Adrenal gland (tissue), 12 donors: ENCODE data around the gene IMPA2. TPM values are rescaled to one million over a fixed set of nuclear protein-coding genes. Genes with fewer than 3 reads are reported as not detected.

ENCODE experiments used
- DNase-seq, 7 donors: peaks; one replicate each; pipeline ENCODE4 v3.0.0-alpha.2; 2019 to 2020
- H3K27ac ChIP-seq, 5 donors: fragments of 200-600 bp; sonication (generic) in 4 of 5; 1 replicate in 3 of 5; 2 replicates in 2 of 5; pipeline versions ENCODE4 v1.5.1 to v1.8.0; 2016 to 2020; ENCODE audit warnings: mild to moderate bottlenecking in 1 of 5
- H3K27me3 ChIP-seq: fragments of 200-600 bp; 2 replicates; pipeline ENCODE4 v1.8.0; 2021
- H3K36me3 ChIP-seq, 2 donors: fragments of 200-600 bp; replicated peaks in 1 of 2; 1 replicate in 1 of 2; 2 replicates in 1 of 2; pipeline versions ENCODE4 v1.5.1 to v1.8.0; 2018 to 2022
- H3K4me1 ChIP-seq, 2 donors: fragments of 200-600 bp; replicated peaks in 1 of 2; 1 replicate in 1 of 2; 2 replicates in 1 of 2; pipeline versions ENCODE4 v1.5.1 to v1.8.0; 2018 to 2021
- H3K4me3 ChIP-seq, 4 donors: fragments of 200-600 bp; sonication (generic) in 3 of 4; one replicate each; pipeline ENCODE4 v1.5.1; 2016 to 2018
- H3K9me3 ChIP-seq, 3 donors: fragments of 200-600 bp; sonication (generic) in 1 of 3; replicated peaks in 1 of 3; 1 replicate in 2 of 3; 2 replicates in 1 of 3; pipeline versions ENCODE4 v1.5.1 to v1.8.0; 2016 to 2021
- CTCF ChIP-seq, 6 experiments: fragments of 450-650 bp in 4 of 6; fragments of 200-600 bp in 2 of 6; sonication (generic) in 1 of 6; IDR thresholded peaks; 1 replicate in 5 of 6; 2 replicates in 1 of 6; pipeline versions ENCODE4 v1.5.1 to v1.8.0; 2016 to 2021; ENCODE audit warnings: antibody characterized with exemption in 6 of 6, mild to moderate bottlenecking in 2 of 6, moderate library complexity in 1 of 6
- POLR2A ChIP-seq, 2 donors: fragments of 450-650 bp; IDR thresholded peaks; one replicate each; pipeline ENCODE4 v1.6.1; 2017; ENCODE audit warnings: antibody characterized with exemption in 2 of 2, mild to moderate bottlenecking in 2 of 2, moderate library complexity in 1 of 2
- WGBS, 4 donors: extraction: QIAGEN DNeasy Blood & Tissue Kit in 2 of 4; methylation state at CpG; one replicate each; pipeline versions ENCODE4 v1.1.5 to v1.1.7; 2013 to 2017; 5-methylcytosine and 5-hydroxymethylcytosine counted together
- intact Hi-C, 2 donors: fragments of 100-400 bp; cut with DNase I; formaldehyde crosslinking; loops; one replicate each; pipeline versions ENCODE4 v1.14.1 to v1.15.0; 2022 to 2023
- polyA plus RNA-seq, 3 donors: library from polyadenylated mRNA; stranded (reverse); fragments of 200-250 nt in 2 of 3; fragments of 350-450 nt in 1 of 3; fragmentation: Illumina TruSeq in 1 of 3; extraction: RNeasy Lipid Tissue Mini Kit (QIAGEN cat#74804) in 1 of 3; gene quantifications; one replicate each; pipeline ENCODE4 v1.2.3, GENCODE V29; 2013 to 2014
- total RNA-seq, 9 donors: library from RNA; depleted of rRNA in 4 of 9; stranded (reverse); fragments of >200 nt in 4 of 9; fragments of 120-200 nt in 1 of 9; fragmentation: NEBNext Ultra II Directional in 1 of 9; extraction: Animal tissue kit (Norgen Biotek cat#: 25700) in 1 of 9; gene quantifications; one replicate each; pipeline versions ENCODE4 v1.1.0 to v1.2.4, GENCODE V29; 2013 to 2023
- donor health status: healthy with polysubstance abuse.
- donor health status: Bipolar disorder and iron deficiency.
- donor health status: DM: yes; HTN: yes; CAD: no.
- donor health status: DM: no; HTN: no; CAD: no.
- donor health status: DM: no; HTN: no; CAD: no.
- donor health status: DM: yes; HTN: yes; CAD: no.

The IMPA2 gene
- total and polyA plus RNA-seq, 12 donors = 7.9 to 41.3 (median 20.4) TPM

GRCh38 chr18:12056034-12056883 is 75.0 kb downstream of the IMPA2 start:
- Histone ChIP-seq H3K9me3 (no peaks in the 10 kb centered on the region), H3K4me3 (no peak overlapping the region), H3K27ac (no peak overlapping the region), H3K27me3 (no peaks in the 10 kb centered on the region), H3K4me1 (no peaks in the 10 kb centered on the region), H3K36me3 (no peaks in the 10 kb centered on the region)
- TF ChIP-seq POLR2A (IDR thresholded peaks at IDR 0.05) (no peak), CTCF (IDR thresholded peaks at IDR 0.05) (no peak)
- intact Hi-C loops = no loop called here
- WGBS, 4 donors = 69 to 82% (median 74%) methylated on average over 14 of the region's 14 CpGs
- DNase-seq = no peak

GRCh38 chr18:12056884-12057402 is 75.6 kb downstream of the IMPA2 start:
- DNase-seq = no peak
- H3K36me3 ChIP-seq = no peaks in the 10 kb centered on the region
- no peaks in the 10 kb centered on the region for H3K4me1 ChIP-seq
- H3K4me3 ChIP-seq = no peak overlapping the region
- no peaks in the 10 kb centered on the region for H3K9me3 ChIP-seq
- 76 to 87% (median 80%) methylated on average over 5 to 14 of the region's 14 CpGs for WGBS, 4 donors
- no peak for TF ChIP-seq POLR2A (IDR thresholded peaks at IDR 0.05)
- intact Hi-C loops = no loop called here
- H3K27me3 ChIP-seq = no peaks in the 10 kb centered on the region
- H3K27ac ChIP-seq = no peak overlapping the region

- H3K27ac ChIP-seq = no peak overlapping the region
These were observed 76.2 kb downstream of the IMPA2 start for GRCh38 chr18:12057419-12058039.

GRCh38 chr18:12059334-12060181 is 78.3 kb downstream of the IMPA2 start:
- intact Hi-C loops = no loop called here
- DNase-seq = no peak
- Histone ChIP-seq H3K36me3 (no peaks in the 10 kb centered on the region), H3K4me1 (no peaks in the 10 kb centered on the region), H3K27me3 (no peaks in the 10 kb centered on the region), H3K9me3 (no peaks in the 10 kb centered on the region), H3K27ac (no peak overlapping the region), H3K4me3 (no peak overlapping the region)
- 78 to 90% (median 86%) methylated on average over 10 to 16 of the region's 16 CpGs for WGBS, 4 donors
- TF ChIP-seq CTCF (IDR thresholded peaks at IDR 0.05) (no peak), POLR2A (IDR thresholded peaks at IDR 0.05) (no peak)

More at GRCh38 chr18:12057419-12058039, 76.2 kb downstream of the IMPA2 start:
- no peaks in the 10 kb centered on the region for H3K9me3 ChIP-seq
- no peaks in the 10 kb centered on the region for H3K36me3 ChIP-seq
- WGBS, 4 donors = 72 to 82% (median 75%) methylated on average over 12 to 14 of the region's 14 CpGs
- intact Hi-C loops = no loop called here
- no peaks in the 10 kb centered on the region for H3K4me1 ChIP-seq
- no peak overlapping the region for H3K4me3 ChIP-seq
- no peak for TF ChIP-seq CTCF (IDR thresholded peaks at IDR 0.05)
- no peak for TF ChIP-seq POLR2A (IDR thresholded peaks at IDR 0.05)
- no peaks in the 10 kb centered on the region for H3K27me3 ChIP-seq
- DNase-seq = no peak
